PC-3 (cell line): Measurements from ENCODE around the gene IFI27L1.

Experiments
- EZH2 ChIP-seq: fragments of 300-600 bp; sonication (generic); IDR thresholded peaks from one replicate; pipeline ENCODE4 v1.6.1; 2017; ENCODE audit warnings: antibody characterized with exemption, mild to moderate bottlenecking, low read length; ENCODE audit not compliant: unreplicated experiment
- EZH2phosphoT487 ChIP-seq: fragments of 300-600 bp; sonication (generic); IDR thresholded peaks from 2 replicates; pipeline ENCODE4 v1.6.1; 2018; ENCODE audit warnings: mild to moderate bottlenecking, antibody characterized with exemption, low read length, borderline replicate concordance
- TF ChIP-seq, protein P1 (sequence below): fragments of 300-600 bp; sonication (generic); conservative IDR thresholded peaks from 2 replicates; pipeline ENCODE4 v1.5.1; 2017; ENCODE audit warnings: antibody characterized with exemption, low read depth, mild to moderate bottlenecking, low read length

DNA sequence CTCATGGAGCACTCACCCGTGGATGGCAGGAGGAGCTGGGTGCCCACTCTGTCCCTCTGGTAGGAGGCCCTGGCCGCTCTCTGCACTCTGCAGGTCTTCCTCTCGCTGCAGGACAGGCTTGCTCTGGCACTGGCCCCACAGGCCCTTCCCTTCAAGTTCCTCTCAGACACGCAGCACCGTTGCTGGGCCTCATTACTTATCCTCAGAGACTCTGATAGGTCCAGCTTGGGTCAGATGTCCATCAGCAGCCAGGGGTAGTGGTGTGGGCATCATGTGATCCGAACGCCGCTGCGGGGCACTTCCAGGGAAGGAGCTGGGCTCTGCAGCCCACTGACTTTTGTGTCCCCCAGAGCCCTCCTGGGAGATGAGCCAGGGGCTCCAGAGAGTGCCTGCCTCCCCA lies 43.2 kb upstream of the IFI27L1 start:
- TF ChIP-seq, protein P1, sequence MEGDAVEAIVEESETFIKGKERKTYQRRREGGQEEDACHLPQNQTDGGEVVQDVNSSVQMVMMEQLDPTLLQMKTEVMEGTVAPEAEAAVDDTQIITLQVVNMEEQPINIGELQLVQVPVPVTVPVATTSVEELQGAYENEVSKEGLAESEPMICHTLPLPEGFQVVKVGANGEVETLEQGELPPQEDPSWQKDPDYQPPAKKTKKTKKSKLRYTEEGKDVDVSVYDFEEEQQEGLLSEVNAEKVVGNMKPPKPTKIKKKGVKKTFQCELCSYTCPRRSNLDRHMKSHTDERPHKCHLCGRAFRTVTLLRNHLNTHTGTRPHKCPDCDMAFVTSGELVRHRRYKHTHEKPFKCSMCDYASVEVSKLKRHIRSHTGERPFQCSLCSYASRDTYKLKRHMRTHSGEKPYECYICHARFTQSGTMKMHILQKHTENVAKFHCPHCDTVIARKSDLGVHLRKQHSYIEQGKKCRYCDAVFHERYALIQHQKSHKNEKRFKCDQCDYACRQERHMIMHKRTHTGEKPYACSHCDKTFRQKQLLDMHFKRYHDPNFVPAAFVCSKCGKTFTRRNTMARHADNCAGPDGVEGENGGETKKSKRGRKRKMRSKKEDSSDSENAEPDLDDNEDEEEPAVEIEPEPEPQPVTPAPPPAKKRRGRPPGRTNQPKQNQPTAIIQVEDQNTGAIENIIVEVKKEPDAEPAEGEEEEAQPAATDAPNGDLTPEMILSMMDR: no peak
- TF ChIP-seq EZH2 (no peak), EZH2phosphoT487 (no peak)
